ENCODE results near the gene PAPLN. TPM values are rescaled to one million over a fixed set of nuclear protein-coding genes. Genes with fewer than 3 reads are reported as not detected.

The PAPLN gene
- total and polyA plus RNA-seq, 3 experiments from 2014 or later: 0.18 to 0.31 (median 0.23) TPM

GRCh38 chr14:73261520-73262426, 24.5 kb downstream of the PAPLN start:
- H3K4me3 ChIP-seq (ENCODE audit: low read length): no peak overlapping the region
- DNase-seq: peak in 1 of 5 donors; percentile 37
- Mint-ChIP-seq H3K4me1 (no peaks in the 10 kb centered on the region), H3K4me3 (no peak overlapping the region), H3K27me3 (peaks cover 4 to 13% of the 10 kb centered on the region in 2 donors), H3K36me3 (no peaks in the 10 kb centered on the region), H3K27ac (no peak overlapping the region), H3K9me3 (no peaks in the 10 kb centered on the region)
- ChIA-PET CTCF (interaction anchor here (0.6 kb wide), 1 partner anchor 297 kb away, joined by 3 read pairs; the partner anchor contains the start of gene HEATR4), POLR2A (no interaction called here)
- no peaks in the 10 kb centered on the region for H3K36me3 ChIP-seq (ENCODE audit: insufficient read depth, low read length)
- no peaks in the 10 kb centered on the region for H3K27me3 ChIP-seq (ENCODE audit: insufficient read depth, low read length, poor library complexity, severe bottlenecking)
- no peaks in the 10 kb centered on the region for H3K4me1 ChIP-seq (ENCODE audit: insufficient read depth, low read length)
- H3K9me3 ChIP-seq (ENCODE audit: low read length): no peaks in the 10 kb centered on the region
- H3K27ac ChIP-seq (ENCODE audit: low read depth, low read length): no peak overlapping the region

DNA sequence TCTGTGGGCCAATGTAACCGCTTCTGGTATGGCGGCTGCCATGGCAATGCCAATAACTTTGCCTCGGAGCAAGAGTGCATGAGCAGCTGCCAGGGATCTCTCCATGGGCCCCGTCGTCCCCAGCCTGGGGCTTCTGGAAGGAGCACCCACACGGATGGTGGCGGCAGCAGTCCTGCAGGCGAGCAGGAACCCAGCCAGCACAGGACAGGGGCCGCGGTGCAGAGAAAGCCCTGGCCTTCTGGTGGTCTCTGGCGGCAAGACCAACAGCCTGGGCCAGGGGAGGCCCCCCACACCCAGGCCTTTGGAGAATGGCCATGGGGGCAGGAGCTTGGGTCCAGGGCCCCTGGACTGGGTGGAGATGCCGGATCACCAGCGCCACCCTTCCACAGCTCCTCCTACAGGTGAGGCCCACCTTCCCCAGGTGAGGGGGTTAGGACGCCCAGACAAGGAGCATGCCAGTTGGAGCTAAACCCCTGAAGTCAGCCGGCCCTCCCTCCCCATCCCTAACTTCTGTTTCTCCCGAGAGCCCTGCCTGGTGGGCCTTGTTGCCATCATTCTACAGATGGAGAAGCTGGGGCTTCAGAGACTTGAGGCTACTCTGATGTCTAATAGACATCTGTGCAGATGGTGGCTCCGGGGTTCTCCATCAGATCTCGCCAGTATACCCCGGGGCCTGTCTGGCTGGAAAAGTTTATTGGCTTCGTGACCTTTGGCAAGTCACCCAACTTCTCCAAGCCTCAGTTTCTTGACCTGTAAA, 25.3 kb downstream of the PAPLN start:
- no peaks in the 10 kb centered on the region for H3K36me3 ChIP-seq (ENCODE audit: insufficient read depth, low read length)
- H3K4me3 ChIP-seq (ENCODE audit: low read length): no peak overlapping the region
- no peak overlapping the region for H3K27ac ChIP-seq (ENCODE audit: low read depth, low read length)
- Mint-ChIP-seq H3K4me1 (no peaks in the 10 kb centered on the region), H3K4me3 (no peak overlapping the region), H3K27me3 (peaks cover 4 to 13% of the 10 kb centered on the region in 2 donors), H3K27ac (no peak overlapping the region), H3K36me3 (no peaks in the 10 kb centered on the region), H3K9me3 (no peaks in the 10 kb centered on the region)
- DNase-seq: peak in 1 of 5 donors; percentile 38
- H3K27me3 ChIP-seq (ENCODE audit: insufficient read depth, low read length, poor library complexity, severe bottlenecking): no peaks in the 10 kb centered on the region
- POLR2A ChIA-PET: no interaction called here
- no peaks in the 10 kb centered on the region for H3K4me1 ChIP-seq (ENCODE audit: insufficient read depth, low read length)
- H3K9me3 ChIP-seq (ENCODE audit: low read length): no peaks in the 10 kb centered on the region
- CTCF ChIA-PET: no interaction called here

DNA sequence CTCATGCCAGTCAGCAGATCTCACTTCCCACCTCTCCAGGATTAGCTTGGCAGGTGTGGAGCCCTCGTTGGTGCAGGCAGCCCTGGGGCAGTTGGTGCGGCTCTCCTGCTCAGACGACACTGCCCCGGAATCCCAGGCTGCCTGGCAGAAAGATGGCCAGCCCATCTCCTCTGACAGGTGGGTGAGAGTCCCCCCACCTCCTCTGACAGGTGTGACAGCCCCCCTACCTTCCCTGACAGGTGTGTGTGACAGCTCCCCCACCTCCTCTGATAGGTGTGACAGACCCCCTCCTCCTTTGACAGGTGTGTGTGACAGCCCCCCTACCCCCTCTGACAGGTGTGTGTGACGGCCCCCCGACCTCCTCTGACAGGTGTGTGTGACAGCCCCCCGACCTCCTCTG, 26.3 kb downstream of the PAPLN start:
- peaks cover 4 to 13% of the 10 kb centered on the region in 2 donors for H3K27me3 Mint-ChIP-seq
- H3K27me3 ChIP-seq (ENCODE audit: insufficient read depth, low read length, poor library complexity, severe bottlenecking): no peaks in the 10 kb centered on the region
- H3K27ac Mint-ChIP-seq: no peak overlapping the region

DNA sequence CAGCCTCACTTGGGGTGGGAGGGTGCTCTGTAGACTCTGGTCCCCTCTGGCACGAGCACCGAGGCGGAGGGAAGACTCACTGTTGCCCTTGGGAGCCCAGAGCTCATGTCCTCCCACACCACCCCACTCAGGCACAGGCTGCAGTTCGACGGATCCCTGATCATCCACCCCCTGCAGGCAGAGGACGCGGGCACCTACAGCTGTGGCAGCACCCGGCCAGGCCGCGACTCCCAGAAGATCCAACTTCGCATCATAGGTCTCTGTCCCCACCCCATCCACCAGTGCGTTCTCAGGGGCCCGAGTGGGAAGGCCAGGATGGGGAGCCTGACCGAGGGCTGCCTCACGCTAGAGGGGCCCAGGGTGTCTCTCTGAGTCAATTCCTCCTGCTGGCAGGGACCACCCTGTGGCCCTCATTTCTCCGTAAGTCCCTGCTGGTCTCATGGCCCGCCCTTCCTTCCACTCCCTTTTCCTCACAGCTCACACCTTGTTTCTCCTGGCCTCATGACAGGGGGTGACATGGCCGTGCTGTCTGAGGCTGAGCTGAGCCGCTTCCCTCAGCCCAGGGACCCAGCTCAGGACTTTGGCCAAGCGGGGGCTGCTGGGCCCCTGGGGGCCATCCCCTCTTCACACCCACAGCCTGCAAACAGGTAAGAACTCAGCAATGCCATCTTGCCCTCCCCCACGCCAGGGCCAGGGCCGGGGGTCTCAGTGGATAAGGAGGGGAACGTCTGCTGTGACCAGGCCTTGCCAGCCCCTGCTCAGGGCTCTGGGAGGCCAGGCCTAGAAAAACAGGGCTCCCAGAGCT, 27.0 kb downstream of the PAPLN start:
- peak in 1 of 5 donors; percentile 47 for DNase-seq
- H3K9me3 ChIP-seq (ENCODE audit: low read length): no peaks in the 10 kb centered on the region
- ChIA-PET POLR2A (interaction anchor here (0.6 kb wide), 1 partner anchor 306 kb away, joined by 4 read pairs; no protein-coding TSS in a partner anchor), CTCF (no interaction called here)
- H3K27me3 Mint-ChIP-seq: peaks cover 4 to 13% of the 10 kb centered on the region in 2 donors
- no peaks in the 10 kb centered on the region for H3K36me3 ChIP-seq (ENCODE audit: insufficient read depth, low read length)
- H3K27ac Mint-ChIP-seq: no peak overlapping the region
- no peaks in the 10 kb centered on the region for H3K27me3 ChIP-seq (ENCODE audit: insufficient read depth, low read length, poor library complexity, severe bottlenecking)
- H3K36me3 Mint-ChIP-seq: no peaks in the 10 kb centered on the region
- no peaks in the 10 kb centered on the region for H3K4me1 ChIP-seq (ENCODE audit: insufficient read depth, low read length)
- no peak overlapping the region for H3K27ac ChIP-seq (ENCODE audit: low read depth, low read length)
- no peak overlapping the region for H3K4me3 Mint-ChIP-seq
- H3K9me3 Mint-ChIP-seq: no peaks in the 10 kb centered on the region
- peaks cover 0 to under 1% (median 0%) of the 10 kb centered on the region in 3 donors for H3K4me1 Mint-ChIP-seq
- no peak overlapping the region for H3K4me3 ChIP-seq (ENCODE audit: low read length)

More for the DNA sequence above, 26.3 kb downstream of the PAPLN start:
- Mint-ChIP-seq H3K4me3 (no peak overlapping the region), H3K9me3 (no peaks in the 10 kb centered on the region), H3K4me1 (no peaks in the 10 kb centered on the region), H3K36me3 (no peaks in the 10 kb centered on the region)
- POLR2A ChIA-PET: no interaction called here
- H3K27ac ChIP-seq (ENCODE audit: low read depth, low read length): no peak overlapping the region
- H3K36me3 ChIP-seq (ENCODE audit: insufficient read depth, low read length): no peaks in the 10 kb centered on the region
- DNase-seq: peak in 1 of 5 donors; percentile 42
- H3K9me3 ChIP-seq (ENCODE audit: low read length): no peaks in the 10 kb centered on the region
- CTCF ChIA-PET: no interaction called here
- no peak overlapping the region for H3K4me3 ChIP-seq (ENCODE audit: low read length)
- H3K4me1 ChIP-seq (ENCODE audit: insufficient read depth, low read length): no peaks in the 10 kb centered on the region

DNA sequence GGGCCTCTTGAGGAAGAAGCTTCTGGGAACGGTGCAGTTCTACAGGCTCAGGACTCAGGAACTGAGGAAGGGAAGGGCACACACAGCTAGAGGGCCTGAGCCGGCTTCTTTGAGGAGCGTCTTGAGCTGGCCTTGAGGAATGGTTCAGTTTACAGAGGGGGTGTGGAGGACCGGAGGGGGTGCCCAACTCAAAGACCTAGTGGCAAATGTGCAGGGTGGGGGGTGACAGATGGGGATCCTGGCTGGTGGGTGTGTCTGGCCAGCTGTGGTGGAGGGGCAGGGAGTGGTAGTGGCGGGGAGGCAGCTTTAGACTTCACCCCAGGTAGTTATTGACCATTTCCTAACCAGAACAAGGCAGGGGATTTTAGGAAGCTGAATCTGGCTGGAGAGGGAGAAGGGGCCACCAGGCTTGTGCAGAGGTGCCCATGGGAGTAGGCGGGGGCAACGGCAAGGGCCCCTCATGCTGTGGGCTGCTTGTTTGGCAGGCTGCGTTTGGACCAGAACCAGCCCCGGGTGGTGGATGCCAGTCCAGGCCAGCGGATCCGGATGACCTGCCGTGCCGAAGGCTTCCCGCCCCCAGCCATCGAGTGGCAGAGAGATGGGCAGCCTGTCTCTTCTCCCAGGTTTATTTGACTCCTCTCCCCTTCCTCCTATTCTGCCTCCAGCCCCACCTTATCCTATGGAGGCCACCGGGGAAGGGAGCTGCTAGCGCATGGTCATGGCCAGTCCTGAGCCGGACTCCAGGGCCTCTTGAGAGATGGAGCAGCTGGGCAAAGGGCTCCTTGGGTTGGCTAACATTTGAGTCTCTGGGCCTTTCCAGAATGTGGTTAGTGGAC, 27.8 kb downstream of the PAPLN start:
- POLR2A ChIA-PET: no interaction called here
- Histone ChIP-seq H3K36me3 (ENCODE audit: insufficient read depth, low read length) (no peaks in the 10 kb centered on the region), H3K4me1 (ENCODE audit: insufficient read depth, low read length) (no peaks in the 10 kb centered on the region), H3K27me3 (ENCODE audit: insufficient read depth, low read length, poor library complexity, severe bottlenecking) (no peaks in the 10 kb centered on the region), H3K9me3 (ENCODE audit: low read length) (no peaks in the 10 kb centered on the region), H3K4me3 (ENCODE audit: low read length) (no peak overlapping the region), H3K27ac (ENCODE audit: low read depth, low read length) (no peak overlapping the region)
- Mint-ChIP-seq H3K4me3 (no peak overlapping the region), H3K27me3 (peaks cover 4 to 13% of the 10 kb centered on the region in 2 donors), H3K36me3 (no peaks in the 10 kb centered on the region), H3K4me1 (peaks cover 0 to 6% (median under 1%) of the 10 kb centered on the region in 3 donors), H3K9me3 (no peaks in the 10 kb centered on the region), H3K27ac (no peak overlapping the region)
- CTCF ChIA-PET: no interaction called here
- DNase-seq: peak in 1 of 5 donors; percentile 39

DNA sequence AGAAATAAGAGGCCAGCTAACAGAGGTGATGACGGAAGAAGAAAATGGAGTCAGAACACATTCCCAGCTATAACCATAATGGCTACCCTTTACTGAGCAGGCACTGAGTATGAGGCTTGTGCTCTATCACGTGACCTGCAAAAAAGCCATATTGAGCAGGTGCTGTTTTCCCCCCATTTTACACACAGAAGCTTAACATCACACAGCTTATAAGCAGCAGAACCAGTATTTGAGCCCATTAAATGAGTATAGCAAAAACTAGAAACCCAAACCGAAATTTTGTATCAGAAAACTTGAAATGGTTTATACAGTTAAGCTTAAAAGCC, 28.4 kb downstream of the PAPLN start:
- H3K9me3 ChIP-seq (ENCODE audit: low read length): no peaks in the 10 kb centered on the region
- no peaks in the 10 kb centered on the region for H3K9me3 Mint-ChIP-seq
- ChIA-PET CTCF (interaction anchor here (1.5 kb wide), 1 partner anchor 206 kb away, joined by 3 read pairs; no protein-coding TSS in a partner anchor), POLR2A (no interaction called here)
- H3K4me1 ChIP-seq (ENCODE audit: insufficient read depth, low read length): no peaks in the 10 kb centered on the region
- no peak overlapping the region for H3K4me3 ChIP-seq (ENCODE audit: low read length)
- no peak overlapping the region for H3K4me3 Mint-ChIP-seq
- H3K27me3 Mint-ChIP-seq: peaks cover 4 to 17% of the 10 kb centered on the region in 2 donors
- no peak overlapping the region for H3K27ac ChIP-seq (ENCODE audit: low read depth, low read length)
- no peak overlapping the region for H3K27ac Mint-ChIP-seq
- peaks cover 4 to 12% (median 6%) of the 10 kb centered on the region in 3 donors for H3K4me1 Mint-ChIP-seq
- H3K36me3 Mint-ChIP-seq: no peaks in the 10 kb centered on the region
- H3K36me3 ChIP-seq (ENCODE audit: insufficient read depth, low read length): no peaks in the 10 kb centered on the region
- H3K27me3 ChIP-seq (ENCODE audit: insufficient read depth, low read length, poor library complexity, severe bottlenecking): no peaks in the 10 kb centered on the region
- DNase-seq: no peak

DNA sequence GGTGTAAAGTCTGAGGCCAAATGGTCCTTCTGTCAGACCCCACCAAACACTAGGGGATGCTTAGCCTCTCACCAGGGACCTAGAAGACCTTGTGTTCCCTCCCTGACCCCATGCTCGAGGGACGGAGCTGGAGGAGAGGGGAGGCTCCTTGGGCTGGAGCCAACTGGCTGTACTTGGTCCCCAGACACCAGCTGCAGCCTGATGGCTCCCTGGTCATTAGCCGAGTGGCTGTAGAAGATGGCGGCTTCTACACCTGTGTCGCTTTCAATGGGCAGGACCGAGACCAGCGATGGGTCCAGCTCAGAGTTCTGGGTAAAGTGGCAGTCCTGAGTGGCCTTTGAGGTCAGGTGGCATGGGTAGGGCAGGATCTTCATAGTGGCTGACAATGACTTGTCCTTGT, 29.0 kb downstream of the PAPLN start:
- ChIA-PET POLR2A (no interaction called here), CTCF (interaction anchor here (1.5 kb wide), 1 partner anchor 206 kb away, joined by 3 read pairs; no protein-coding TSS in a partner anchor)

More for the DNA sequence above, 29.0 kb downstream of the PAPLN start:
- H3K27me3 Mint-ChIP-seq: peaks cover 5 to 17% of the 10 kb centered on the region in 2 donors
- no peak overlapping the region for H3K4me3 ChIP-seq (ENCODE audit: low read length)
- H3K9me3 Mint-ChIP-seq: no peaks in the 10 kb centered on the region
- H3K4me3 Mint-ChIP-seq: no peak overlapping the region
- H3K27ac Mint-ChIP-seq: no peak overlapping the region
- no peaks in the 10 kb centered on the region for H3K9me3 ChIP-seq (ENCODE audit: low read length)
- peaks cover 6 to 15% (median 10%) of the 10 kb centered on the region in 3 donors for H3K4me1 Mint-ChIP-seq
- H3K27ac ChIP-seq (ENCODE audit: low read depth, low read length): no peak overlapping the region
- no peaks in the 10 kb centered on the region for H3K4me1 ChIP-seq (ENCODE audit: insufficient read depth, low read length)
- H3K36me3 ChIP-seq (ENCODE audit: insufficient read depth, low read length): no peaks in the 10 kb centered on the region
- no peaks in the 10 kb centered on the region for H3K36me3 Mint-ChIP-seq
- no peaks in the 10 kb centered on the region for H3K27me3 ChIP-seq (ENCODE audit: insufficient read depth, low read length, poor library complexity, severe bottlenecking)
- no peak for DNase-seq

Data from CD8-positive, alpha-beta memory T cell (primary cell).